HCT116 (cell line): ENCODE measurements around the gene ARHGAP1. TPM values are rescaled to one million over a fixed set of nuclear protein-coding genes. Genes with fewer than 3 reads are reported as not detected.

Source experiments
- ATAC-seq: fragments of 200-7000 bp; cut with Tn5 transposase; 2 replicates; pipeline ENCODE4 v1.9.1; 2020; ENCODE audit warnings: mild to moderate bottlenecking, moderate library complexity
- BruUV-seq: library from RNA; stranded (reverse); fragments of 400-500 nt; replicated peaks from 2 replicates; lab custom pipeline; 2021; lab: Mats Ljungman, UMichigan
- CTCF ChIA-PET: fragments of 300-600 bp; sonication (Branson Sonifier 250); formaldehyde crosslinking; loops from one replicate; lab custom pipeline; 2021; ENCODE audit warnings: antibody characterized with exemption; lab: Charles Lee
- POLR2A ChIA-PET: fragments of 300-600, 350-600 bp; sonication (Branson Sonifier 250); formaldehyde crosslinking; loops from one replicate; lab custom pipeline; 2021; ENCODE audit warnings: antibody characterized with exemption; lab: Charles Lee
- RAD21 ChIA-PET, 2 experiments: fragments of 300-600 bp; sonication (Branson Sonifier 250); formaldehyde crosslinking; loops; one replicate each; lab custom pipeline; 2023; ENCODE audit warnings: low total read pairs in 2 of 2; ENCODE audit not compliant: uncharacterized antibody in 2 of 2, unreplicated experiment in 2 of 2, low non-redundant PET in 1 of 2; lab: Charles Lee
- DNase-seq: peaks from one replicate; pipeline ENCODE4 v3.0.0-alpha.2; 2010; ENCODE audit warnings: low read depth, low spot score
- H2AFZ ChIP-seq: fragments of 200-600 bp; shearing (Covaris generic), sonication (generic); 2 replicates; pipeline ENCODE4 v1.6.1; 2017; ENCODE audit warnings: low read depth, mixed run types, mixed read lengths, antibody characterized with exemption, low read length; ENCODE audit not compliant: poor library complexity, severe bottlenecking
- H3K27ac ChIP-seq: 2 replicates; pipeline ENCODE4 v1.5.1; 2012; ENCODE audit warnings: low read depth, low read length
- H3K27me3 ChIP-seq: fragments of 200-600 bp; sonication (generic); 2 replicates; pipeline ENCODE4 v1.6.1; 2016; ENCODE audit warnings: mixed run types, low read length, mixed read lengths; ENCODE audit not compliant: insufficient read depth
- H3K36me3 ChIP-seq, 2 experiments: fragments of 200-500 bp in 1 of 2; fragments of 200-600 bp in 1 of 2; sonication (Bioruptor generic) in 1 of 2; sonication (generic) in 1 of 2; 2 replicates each; pipeline versions ENCODE4 v1.5.1 to v1.6.1; 2014 to 2016; ENCODE audit warnings: low read length in 2 of 2, inconsistent platforms in 1 of 2, mixed read lengths in 1 of 2, mixed run types in 1 of 2; ENCODE audit not compliant: insufficient read depth in 2 of 2, control insufficient read depth in 1 of 2
- H3K4me1 ChIP-seq, 2 experiments: fragments of 200-600 bp in 1 of 2; sonication (generic) in 1 of 2; 2 replicates each; pipeline versions ENCODE4 v1.5.1 to v1.6.1; 2012 to 2017; ENCODE audit warnings: low read length in 2 of 2, inconsistent platforms in 1 of 2, mild to moderate bottlenecking in 1 of 2, mixed read lengths in 1 of 2, mixed run types in 1 of 2, moderate library complexity in 1 of 2; ENCODE audit not compliant: insufficient read depth in 2 of 2, control insufficient read depth in 1 of 2
- H3K4me2 ChIP-seq: fragments of 200-600 bp; sonication (generic); 2 replicates; pipeline ENCODE4 v1.6.1; 2017; ENCODE audit warnings: mixed run types, low read length, mixed read lengths
- H3K4me3 ChIP-seq, 2 experiments: fragments of 200-600 bp in 1 of 2; sonication (generic) in 1 of 2; replicated peaks in 1 of 2; 2 replicates each; pipeline ENCODE4 v1.5.1; 2011 to 2016; ENCODE audit warnings: low read length in 2 of 2, control low read depth in 1 of 2, low read depth in 1 of 2, mild to moderate bottlenecking in 1 of 2, mixed read lengths in 1 of 2, mixed run types in 1 of 2
- H3K79me2 ChIP-seq: fragments of 200-600 bp; sonication (generic); 2 replicates; pipeline ENCODE4 v1.6.1; 2017; ENCODE audit warnings: mild to moderate bottlenecking, mixed run types, low read length, moderate library complexity, mixed read lengths; ENCODE audit not compliant: insufficient read depth
- H3K9ac ChIP-seq: fragments of 200-600 bp; sonication (generic); 2 replicates; pipeline ENCODE4 v1.6.1; 2016; ENCODE audit warnings: low read length, mixed read lengths
- H3K9me2 ChIP-seq: fragments of 200-600 bp; sonication (generic), shearing (Covaris generic); 2 replicates; pipeline ENCODE4 v1.6.1; 2017; ENCODE audit warnings: mixed run types, mild to moderate bottlenecking, moderate library complexity; ENCODE audit not compliant: insufficient read depth
- H3K9me3 ChIP-seq, 2 experiments: fragments of 200-500 bp in 1 of 2; fragments of 200-600 bp in 1 of 2; sonication (Bioruptor generic) in 1 of 2; sonication (generic) in 1 of 2; 2 replicates each; pipeline ENCODE4 v1.6.1; 2014 to 2017; ENCODE audit warnings: low read length in 2 of 2, mixed read lengths in 2 of 2, inconsistent platforms in 1 of 2, low read depth in 1 of 2, mild to moderate bottlenecking in 1 of 2, mixed run types in 1 of 2, moderate library complexity in 1 of 2; ENCODE audit not compliant: control insufficient read depth in 1 of 2, insufficient read depth in 1 of 2
- H4K20me1 ChIP-seq: fragments of 200-600 bp; sonication (generic), shearing (Covaris generic); 2 replicates; pipeline ENCODE4 v1.6.1; 2017; ENCODE audit warnings: mixed run types, mild to moderate bottlenecking, moderate library complexity; ENCODE audit not compliant: insufficient read depth
- CEBPB ChIP-seq: IDR thresholded peaks from 2 replicates; pipeline ENCODE4 v1.6.1; 2012; ENCODE audit warnings: low read depth
- ELF1 ChIP-seq: IDR thresholded peaks from 2 replicates; pipeline ENCODE4 v1.6.1; 2012; ENCODE audit warnings: low read depth, borderline replicate concordance
- EZH2phosphoT487 ChIP-seq: fragments of 200-600 bp; IDR thresholded peaks from 2 replicates; pipeline ENCODE4 v1.6.1; 2018; ENCODE audit warnings: antibody characterized with exemption, borderline replicate concordance
- FOSL1 ChIP-seq: IDR thresholded peaks from 2 replicates; pipeline ENCODE4 v1.6.1; 2012; ENCODE audit warnings: low read depth
- JUND ChIP-seq: IDR thresholded peaks from 2 replicates; pipeline ENCODE4 v1.6.1; 2012
- POLR2A ChIP-seq: IDR thresholded peaks from 2 replicates; pipeline ENCODE4 v1.7.0; 2011; ENCODE audit warnings: borderline replicate concordance; ENCODE audit not compliant: insufficient read depth, insufficient read length; ENCODE audit errors: extremely low read depth
- RAD21 ChIP-seq: IDR thresholded peaks from 2 replicates; pipeline ENCODE4 v1.6.1; 2012; ENCODE audit warnings: low read depth, mild to moderate bottlenecking
- SRF ChIP-seq: IDR thresholded peaks from 2 replicates; pipeline ENCODE4 v1.6.1; 2012; ENCODE audit warnings: low read depth
- TCF7L2 ChIP-seq: IDR thresholded peaks from 2 replicates; pipeline ENCODE4 v1.7.0; 2011; ENCODE audit warnings: borderline replicate concordance, inconsistent platforms; ENCODE audit not compliant: insufficient read depth, insufficient read length; ENCODE audit errors: extremely low read depth
- YY1 ChIP-seq: IDR thresholded peaks from 2 replicates; pipeline ENCODE4 v1.6.1; 2011; ENCODE audit warnings: low read length, low read depth, moderate library complexity, mild to moderate bottlenecking; ENCODE audit not compliant: insufficient replicate concordance; ENCODE audit errors: extremely low read depth
- ZNF274 ChIP-seq: fragments of 200-500 bp; sonication (Bioruptor generic); IDR thresholded peaks from 2 replicates; pipeline ENCODE4 v1.6.1; 2014; ENCODE audit warnings: mild to moderate bottlenecking, low read depth, low read length, inconsistent platforms
- intact Hi-C: fragments of 100-400 bp; cut with micrococcal nuclease; formaldehyde crosslinking; loops from 2 replicates; pipeline ENCODE4 v1.10.0; 2022
- total RNA-seq: library from RNA; stranded (reverse); gene quantifications from one replicate; pipeline ENCODE4 v1.2.1, GENCODE V29; 2021; ENCODE audit not compliant: unreplicated experiment

Gene ARHGAP1
- total RNA-seq, 1 experiment from 2014 or later: 36.9 TPM

DNA sequence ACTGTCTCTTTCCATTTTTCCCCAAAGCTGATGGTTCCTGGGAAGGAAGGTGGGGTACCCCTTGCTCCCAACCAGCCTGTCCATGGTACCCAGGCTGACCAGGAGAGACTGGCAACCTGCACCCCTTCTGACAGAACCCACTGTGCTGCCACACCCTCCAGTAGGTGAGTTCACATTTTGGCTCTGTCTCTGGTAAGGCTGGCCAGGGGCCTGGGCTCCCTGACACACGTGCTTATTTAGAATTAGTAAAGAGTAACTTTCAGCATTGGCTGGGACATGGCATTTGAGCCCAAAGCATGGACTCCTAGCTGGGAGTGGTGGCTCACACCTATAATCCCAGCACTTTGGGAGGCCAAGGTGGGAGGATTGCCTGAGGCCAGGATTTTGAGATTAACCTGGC lies 35.1 kb downstream of the ARHGAP1 start:
- intact Hi-C loops: loop anchor here (5.0 kb wide), 1 partner anchor 137 kb away; no protein-coding TSS in a partner anchor
- H3K9me3 ChIP-seq: no peaks in the 10 kb centered on the region
- no peak overlapping the region for H3K27ac ChIP-seq
- H3K79me2 ChIP-seq: no peaks in the 10 kb centered on the region
- no TSS peak for BruUV-seq
- no peaks in the 10 kb centered on the region for H4K20me1 ChIP-seq
- H3K9me2 ChIP-seq: no peaks in the 10 kb centered on the region
- H3K4me3 ChIP-seq: no peak overlapping the region
- no peak for ATAC-seq
- H3K27me3 ChIP-seq: no peaks in the 10 kb centered on the region
- H3K9ac ChIP-seq: no peak overlapping the region
- ChIA-PET RAD21 (no interaction called here), POLR2A (no interaction called here)
- H3K4me2 ChIP-seq: no peak overlapping the region
- no peak overlapping the region for H2AFZ ChIP-seq
- TF ChIP-seq TCF7L2 (no peak), JUND (no peak), ZNF274 (no peak), POLR2A (no peak), RAD21 (no peak)
- TF ChIP-seq, all 23 proteins: peak for 0
- Histone ChIP-seq H3K36me3 (peaks cover 12 to 14% of the 10 kb centered on the region in 2 experiments; a peak in 3 of 4 replicates), H3K4me1 (no peaks in the 10 kb centered on the region)
- CTCF ChIA-PET: no interaction called here
- no peak for DNase-seq

DNA sequence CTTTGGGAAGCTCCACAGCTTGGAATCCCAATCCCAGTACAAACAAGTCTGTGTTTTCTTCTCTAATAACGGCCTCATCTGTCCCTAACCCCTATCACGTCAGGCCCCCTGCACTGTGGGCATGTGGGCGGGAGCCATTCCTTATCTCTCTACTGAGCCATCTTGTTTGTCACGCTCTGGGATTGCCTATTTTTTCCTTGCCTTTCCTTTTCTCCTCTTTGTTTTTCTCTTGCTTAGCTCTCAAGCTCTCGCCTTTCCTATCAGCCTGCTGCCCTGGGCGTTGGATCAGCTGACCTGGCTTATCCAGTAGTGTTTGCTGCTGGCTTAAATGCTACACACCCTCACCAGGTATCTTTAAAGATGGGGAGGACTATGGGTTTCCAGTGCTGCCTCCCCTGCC lies 35.8 kb downstream of the ARHGAP1 start:
- ATAC-seq (no peak), DNase-seq (no peak)
- Histone ChIP-seq H3K9me2 (no peaks in the 10 kb centered on the region), H3K4me2 (no peak overlapping the region), H4K20me1 (no peaks in the 10 kb centered on the region), H3K4me1 (no peaks in the 10 kb centered on the region), H3K27me3 (no peaks in the 10 kb centered on the region)
- intact Hi-C loops: loop anchor here (5.0 kb wide), 1 partner anchor 138 kb away; no protein-coding TSS in a partner anchor
- RAD21 ChIA-PET: no interaction called here
- TF ChIP-seq ZNF274 (no peak), SRF (no peak), CEBPB (no peak), YY1 (no peak), RAD21 (no peak), EZH2phosphoT487 (no peak), FOSL1 (no peak), ELF1 (no peak)
- TF ChIP-seq, all 23 proteins: peak for 0
- peaks cover 9 to 14% of the 10 kb centered on the region in 2 experiments; a peak in 3 of 4 replicates for H3K36me3 ChIP-seq
- no peak overlapping the region for H2AFZ ChIP-seq
- BruUV-seq: no TSS peak
- ChIA-PET CTCF (no interaction called here), POLR2A (no interaction called here)
- no peak overlapping the region for H3K27ac ChIP-seq
- no peaks in the 10 kb centered on the region for H3K9me3 ChIP-seq
- no peak overlapping the region for H3K9ac ChIP-seq
- H3K79me2 ChIP-seq: no peaks in the 10 kb centered on the region
- no peak overlapping the region for H3K4me3 ChIP-seq
